GM23248 (cell line): ENCODE data around the gene KLHDC8B. TPM values are rescaled to one million over a fixed set of nuclear protein-coding genes. Genes with fewer than 3 reads are reported as not detected.

Source experiments
- DNase-seq: peaks from one replicate; pipeline ENCODE4 v3.0.0-alpha.2; 2015
- H2AFZ ChIP-seq: fragments of 200-600 bp; sonication (generic); 2 replicates; pipeline ENCODE4 v1.6.1; 2016; ENCODE audit warnings: antibody characterized with exemption
- H3F3A ChIP-seq: fragments of 200-600 bp; sonication (generic); 2 replicates; pipeline ENCODE4 v1.6.1; 2016; ENCODE audit warnings: mild to moderate bottlenecking, antibody characterized with exemption, mixed run types; ENCODE audit not compliant: insufficient read depth
- H3K27ac ChIP-seq: fragments of 200-600 bp; sonication (generic); 2 replicates; pipeline ENCODE4 v1.5.1; 2016; ENCODE audit warnings: mild to moderate bottlenecking
- H3K27me3 ChIP-seq: fragments of 200-600 bp; sonication (generic); replicated peaks from 2 replicates; pipeline ENCODE4 v1.6.1; 2016; ENCODE audit warnings: mild to moderate bottlenecking; ENCODE audit not compliant: insufficient read depth
- H3K36me3 ChIP-seq: fragments of 200-600 bp; sonication (generic); 2 replicates; pipeline ENCODE4 v1.6.1; 2016; ENCODE audit warnings: low read depth, mild to moderate bottlenecking
- H3K4me1 ChIP-seq: fragments of 200-600 bp; sonication (generic); 2 replicates; pipeline ENCODE4 v1.6.1; 2016; ENCODE audit warnings: mild to moderate bottlenecking; ENCODE audit not compliant: insufficient read depth
- H3K4me2 ChIP-seq: fragments of 200-600 bp; sonication (generic); one replicate; pipeline ENCODE4 v1.6.1; 2016; ENCODE audit warnings: mild to moderate bottlenecking; ENCODE audit not compliant: unreplicated experiment
- H3K4me3 ChIP-seq: fragments of 200-600 bp; sonication (generic); 2 replicates; pipeline ENCODE4 v1.5.1; 2016; ENCODE audit warnings: mild to moderate bottlenecking
- H3K79me2 ChIP-seq: fragments of 200-600 bp; sonication (generic); 2 replicates; pipeline ENCODE4 v1.6.1; 2016; ENCODE audit warnings: mild to moderate bottlenecking; ENCODE audit not compliant: insufficient read depth
- H3K9ac ChIP-seq: fragments of 200-600 bp; sonication (generic); 2 replicates; pipeline ENCODE4 v1.6.1; 2016; ENCODE audit warnings: mild to moderate bottlenecking
- H3K9me2 ChIP-seq: fragments of 200-600 bp; sonication (generic); 2 replicates; pipeline ENCODE4 v1.6.1; 2016; ENCODE audit warnings: mixed run types, mild to moderate bottlenecking, moderate library complexity; ENCODE audit not compliant: insufficient read depth
- H3K9me3 ChIP-seq: fragments of 200-600 bp; sonication (generic); one replicate; pipeline ENCODE4 v1.6.1; 2017; ENCODE audit warnings: low read depth
- H4K20me1 ChIP-seq: fragments of 200-600 bp; sonication (generic); 2 replicates; pipeline ENCODE4 v1.6.0; 2016; ENCODE audit not compliant: insufficient read depth
- EZH2 ChIP-seq: fragments of 200-600 bp; sonication (generic); IDR thresholded peaks from 2 replicates; pipeline ENCODE4 v1.6.1; 2018; ENCODE audit warnings: antibody characterized with exemption, mild to moderate bottlenecking; ENCODE audit not compliant: insufficient read depth, poor library complexity, severe bottlenecking
- EZH2phosphoT487 ChIP-seq: fragments of 200-600 bp; sonication (generic); IDR thresholded peaks from 2 replicates; pipeline ENCODE4 v1.6.1; 2018; ENCODE audit warnings: antibody characterized with exemption, moderate library complexity, mild to moderate bottlenecking, low read depth; ENCODE audit not compliant: insufficient read depth
- WGBS, 2 experiments: methylation state at CpG; one replicate each; pipeline ENCODE4 v1.1.6; 2015 to 2017; ENCODE audit warnings: low lambda C conversion rate in 2 of 2, low coverage in 1 of 2; ENCODE audit errors: missing lambda C conversion rate in 2 of 2; 5-methylcytosine and 5-hydroxymethylcytosine counted together
- in situ Hi-C: fragments of 300-500 bp; cut with MboI; formaldehyde crosslinking; loops from 2 replicates; pipeline ENCODE4 v1.15.0; 2020
- polyA plus RNA-seq: library from polyadenylated mRNA; unstranded; fragments of >200 nt; fragmentation: Nextera tagmentation; extraction: Ambion mirVana; gene quantifications from 2 replicates; pipeline ENCODE4 v1.2.1, GENCODE V29; 2016
- total RNA-seq: library from RNA; depleted of rRNA; stranded (reverse); fragments of >200 nt; shearing (Covaris generic); gene quantifications from 2 replicates; pipeline ENCODE4 v1.2.3, GENCODE V29; 2014; rRNA removed

KLHDC8B gene
- total RNA-seq = 19.5 and 22.5 TPM in 2 replicates
- 13.5 and 15.4 TPM in 2 replicates for polyA plus RNA-seq

DNA sequence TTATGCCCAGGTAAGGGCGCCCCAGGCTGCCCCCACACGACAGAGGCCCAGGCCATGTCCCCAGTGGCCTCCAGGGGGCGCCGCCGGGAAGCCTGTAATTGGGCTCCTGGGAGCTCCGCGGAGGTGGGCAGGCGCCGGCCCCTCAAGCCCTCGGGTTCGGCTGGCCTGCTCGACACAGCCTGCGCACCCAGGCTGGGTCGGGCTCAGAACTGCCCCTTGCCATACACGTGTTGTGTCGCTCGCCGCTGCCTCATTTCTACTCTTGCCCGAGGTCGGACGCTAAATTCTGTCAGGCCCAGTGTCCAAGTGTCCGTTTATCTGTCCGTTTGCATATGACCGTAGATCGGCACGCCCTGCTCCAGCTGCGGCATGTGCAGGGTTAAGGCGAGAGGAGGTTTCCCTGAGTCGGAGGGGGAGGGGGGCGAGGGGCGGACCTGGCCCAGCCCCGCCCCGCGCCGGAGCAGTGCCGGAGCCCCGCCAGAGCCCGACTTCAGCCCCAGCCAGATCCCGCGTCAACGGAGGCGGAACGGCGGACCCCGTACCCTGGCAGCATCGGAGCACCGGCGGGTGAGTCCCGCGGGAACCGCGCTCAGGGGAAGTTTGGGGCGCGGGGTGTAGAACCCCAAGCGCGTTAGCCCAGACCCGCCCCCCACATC, at the start of gene KLHDC8B:
KLHDC8B (plus strand) TSS at position 480 of the 656 bp plus-strand sequence. CDS start 1,172 bp downstream, outside the sequence.
- Histone ChIP-seq H3K36me3 (no peaks in the 10 kb centered on the region), H3K9me2 (no peaks in the 10 kb centered on the region), H3K4me3 (peak within 1 kb of the TSS; percentile 89), H3K79me2 (peaks cover 24% of the 10 kb centered on the region; the same call in 1 of the 2 replicates), H3K9me3 (no peaks in the 10 kb centered on the region), H3K4me1 (peaks cover 18% of the 10 kb centered on the region), H3K27me3 (no peaks in the 10 kb centered on the region), H3K9ac (peak within 1 kb of the TSS; percentile 85), H2AFZ (peak within 1 kb of the TSS; percentile 98), H3K4me2 (peak within 1 kb of the TSS; percentile 85), H4K20me1 (no peaks in the 10 kb centered on the region), H3K27ac (peak within 1 kb of the TSS; percentile 40), H3F3A (no peaks in the 10 kb centered on the region)
- in situ Hi-C loops = loop anchor here (25.0 kb wide), 1 partner anchor 266 kb away; the partner anchor contains the start of gene NICN1
- 0 to 1% methylated on average over 26 to 40 of the region's 57 CpGs for WGBS, 2 experiments
- DNase-seq = peak; percentile 86
- TF ChIP-seq EZH2 = no peak
- TF ChIP-seq EZH2phosphoT487 = no peak

DNA sequence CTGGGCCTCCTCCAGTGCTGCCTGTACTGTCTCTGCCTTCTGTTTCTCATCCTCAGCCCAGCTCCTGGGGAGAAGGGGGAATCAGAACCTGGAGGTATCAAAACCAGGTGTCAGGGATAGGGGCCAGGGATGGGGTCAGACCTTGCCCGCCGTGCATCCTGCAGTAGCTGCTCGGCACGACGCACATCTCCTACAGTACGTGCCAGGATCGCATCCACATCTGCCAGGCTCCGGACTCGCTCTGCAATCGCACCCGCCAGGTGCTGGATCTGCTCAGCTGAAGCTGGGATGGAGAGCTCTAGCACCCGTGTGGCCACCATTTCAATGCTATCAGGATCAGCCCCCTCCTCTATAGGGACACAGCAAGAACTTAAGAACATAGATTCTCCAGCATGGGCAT, 49.4 kb upstream of the KLHDC8B start:
- Histone ChIP-seq H3K27me3 (no peaks in the 10 kb centered on the region), H3K4me1 (peaks cover 9% of the 10 kb centered on the region; the same call in 1 of the 2 replicates), H4K20me1 (no peaks in the 10 kb centered on the region), H3K27ac (no peak overlapping the region), H3K4me2 (no peak overlapping the region), H3K79me2 (peaks cover 43% of the 10 kb centered on the region), H3F3A (peaks cover 34% of the 10 kb centered on the region), H3K9me2 (no peaks in the 10 kb centered on the region), H3K36me3 (peaks cover 16% of the 10 kb centered on the region; the same call in 1 of the 2 replicates), H3K9me3 (no peaks in the 10 kb centered on the region), H3K4me3 (no peak overlapping the region), H3K9ac (no peak overlapping the region), H2AFZ (no peak overlapping the region)
- in situ Hi-C loops = no loop called here
- WGBS, 2 experiments = 79 to 85% methylated on average over 12 of the region's 12 CpGs
- no peak for TF ChIP-seq EZH2phosphoT487
- no peak for DNase-seq

DNA sequence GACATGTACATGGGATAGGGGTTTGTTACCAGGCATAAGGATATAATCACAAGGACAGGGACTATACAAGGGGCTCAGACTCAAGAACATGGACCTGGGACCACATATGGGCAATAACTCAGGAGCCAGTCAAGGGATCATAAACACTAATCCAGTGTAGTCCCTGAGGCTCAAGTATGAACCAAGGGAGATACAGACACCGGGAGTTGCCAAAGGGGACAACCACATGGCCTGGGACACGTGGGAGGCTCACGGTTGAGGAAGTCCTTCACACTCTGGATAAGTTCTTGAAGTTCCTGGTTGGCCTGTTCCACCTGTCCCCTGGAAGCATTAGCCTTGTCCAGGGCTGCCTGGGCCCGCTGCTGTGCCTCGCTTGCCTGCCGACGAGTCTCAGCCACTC, 48.9 kb upstream of the KLHDC8B start:
- WGBS, 2 experiments = 77 to 78% methylated on average over 7 of the region's 7 CpGs
- in situ Hi-C loops = no loop called here
- no peak overlapping the region for H3K9ac ChIP-seq
- H3K27ac ChIP-seq = no peak overlapping the region
- H3K27me3 ChIP-seq = no peaks in the 10 kb centered on the region
- H3K4me3 ChIP-seq = no peak overlapping the region
- DNase-seq = no peak
- peaks cover 34% of the 10 kb centered on the region for H3F3A ChIP-seq
- no peaks in the 10 kb centered on the region for H3K9me2 ChIP-seq
- peaks cover 9% of the 10 kb centered on the region; the same call in 1 of the 2 replicates for H3K4me1 ChIP-seq
- no peak overlapping the region for H3K4me2 ChIP-seq
- TF ChIP-seq EZH2phosphoT487 (no peak), EZH2 (no peak)
- peaks cover 14% of the 10 kb centered on the region; the same call in 1 of the 2 replicates for H3K36me3 ChIP-seq
- H3K9me3 ChIP-seq = no peaks in the 10 kb centered on the region
- no peak overlapping the region for H2AFZ ChIP-seq
- H3K79me2 ChIP-seq = peaks cover 43% of the 10 kb centered on the region
- no peaks in the 10 kb centered on the region for H4K20me1 ChIP-seq

DNA sequence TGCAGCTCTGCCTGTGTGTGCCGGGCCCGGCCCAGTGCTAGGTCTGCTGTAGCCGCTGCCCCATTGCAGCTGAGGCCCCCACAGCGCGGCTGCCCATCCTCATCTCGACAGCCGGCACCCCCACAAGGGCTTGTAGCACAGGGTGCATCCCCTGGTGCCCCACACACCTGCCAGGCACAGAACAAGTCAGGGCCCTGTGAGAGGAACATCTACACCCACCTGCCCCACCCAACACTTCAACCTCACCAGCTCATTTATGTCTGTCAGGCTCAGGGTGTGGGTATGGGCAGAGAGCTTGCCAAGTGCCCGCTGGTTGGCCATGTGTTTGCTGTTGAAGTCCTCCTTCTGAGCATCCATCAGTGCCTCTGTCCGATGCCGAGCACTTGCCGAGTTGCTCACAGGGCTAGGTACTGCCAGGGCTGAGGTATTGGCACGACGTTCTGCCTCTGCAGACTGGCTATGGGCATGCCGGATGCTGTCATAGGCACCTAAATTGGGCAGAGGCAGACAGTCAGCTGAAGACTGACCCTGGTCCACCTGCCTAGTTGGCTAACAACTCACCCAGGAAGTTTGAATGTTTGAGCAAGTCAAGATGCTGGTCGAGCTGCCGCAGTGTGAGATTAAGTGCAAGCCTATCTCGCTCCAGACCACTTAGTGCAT, 48.4 kb upstream of the KLHDC8B start:
- no peaks in the 10 kb centered on the region for H4K20me1 ChIP-seq
- in situ Hi-C loops = no loop called here
- H3K27ac ChIP-seq = no peak overlapping the region
- no peaks in the 10 kb centered on the region for H3K9me3 ChIP-seq
- peaks cover 8% of the 10 kb centered on the region; the same call in 1 of the 2 replicates for H3K36me3 ChIP-seq
- H3F3A ChIP-seq = peaks cover 34% of the 10 kb centered on the region
- H2AFZ ChIP-seq = no peak overlapping the region
- no peak overlapping the region for H3K9ac ChIP-seq
- H3K27me3 ChIP-seq = no peaks in the 10 kb centered on the region
- H3K79me2 ChIP-seq = peaks cover 42% of the 10 kb centered on the region
- DNase-seq = no peak
- H3K4me1 ChIP-seq = peaks cover 9% of the 10 kb centered on the region; the same call in 1 of the 2 replicates
- 83 to 92% methylated on average over 17 of the region's 17 CpGs for WGBS, 2 experiments
- no peak for TF ChIP-seq EZH2phosphoT487
- TF ChIP-seq EZH2 = no peak
- H3K4me2 ChIP-seq = no peak overlapping the region
- no peaks in the 10 kb centered on the region for H3K9me2 ChIP-seq
- H3K4me3 ChIP-seq = no peak overlapping the region
